GM12878 (cell line): Measurements from ENCODE around the gene ZNF628. TPM values are rescaled to one million over a fixed set of nuclear protein-coding genes. Genes with fewer than 3 reads are reported as not detected.

Experiments
- ATAC-seq: fragments of 200-7000 bp; cut with Tn5 transposase; 3 replicates; pipeline ENCODE4 v1.9.1; 2020; ENCODE audit warnings: mild to moderate bottlenecking, moderate library complexity
- BruUV-seq: library from RNA; stranded (reverse); fragments of 400-500 nt; replicated peaks from 2 replicates; lab custom pipeline; 2021; lab: Mats Ljungman, UMichigan
- CTCF ChIA-PET: fragments of 300-600 bp; sonication (Branson Sonifier 250); formaldehyde crosslinking; extraction: SDS; loops from one replicate; lab custom pipeline; 2021; ENCODE audit warnings: inconsistent platforms; lab: Yijun Ruan, JAX
- POLR2A ChIA-PET: fragments of 350-600 bp; formaldehyde crosslinking; extraction: SDS; loops from one replicate; lab custom pipeline; 2021; ENCODE audit warnings: inconsistent platforms; lab: Charles Lee
- RAD21 ChIA-PET: fragments of 300-600 bp; sonication (Branson Sonifier 250); formaldehyde crosslinking; loops from one replicate; lab custom pipeline; 2023; ENCODE audit warnings: antibody characterized with exemption; ENCODE audit not compliant: unreplicated experiment; lab: Charles Lee
- SMC1A ChIA-PET: fragments of 300-600 bp; sonication (Branson Sonifier 250); formaldehyde crosslinking; loops from one replicate; lab custom pipeline; 2023; ENCODE audit not compliant: unreplicated experiment, uncharacterized antibody; lab: Charles Lee
- DNase-seq: peaks from one replicate; pipeline ENCODE4 v3.0.0-alpha.2; 2011; ENCODE audit warnings: low read depth, low spot score
- FAIRE-seq: peaks from 3 replicates; lab custom pipeline; 2011; peaks lifted over from hg19 to GRCh38; lab: Jason Lieb, UNC
- H2AFZ ChIP-seq: 2 replicates; pipeline ENCODE4 v1.6.0; 2011; ENCODE audit warnings: low read depth, low read length, control low read depth; ENCODE audit not compliant: control insufficient read depth
- H3K27ac ChIP-seq: 2 replicates; pipeline ENCODE4 v1.5.1; 2011; ENCODE audit warnings: control low read depth; ENCODE audit not compliant: control insufficient read depth, insufficient read depth
- H3K27me3 ChIP-seq, 2 experiments: replicated peaks in 1 of 2; 2 replicates each; pipeline versions ENCODE4 v1.6.0 to v1.6.1; 2011; ENCODE audit warnings: low read length in 1 of 2; ENCODE audit not compliant: control insufficient read depth in 2 of 2, insufficient read depth in 2 of 2
- H3K36me3 ChIP-seq, 2 experiments: 2 replicates each; pipeline ENCODE4 v1.5.1; 2011; ENCODE audit warnings: low read length in 1 of 2; ENCODE audit not compliant: control insufficient read depth in 2 of 2, insufficient read depth in 2 of 2
- H3K4me1 ChIP-seq: 2 replicates; pipeline ENCODE4 v1.6.1; 2011; ENCODE audit warnings: mild to moderate bottlenecking, low read length, moderate library complexity, mixed read lengths; ENCODE audit not compliant: control insufficient read depth, insufficient read depth
- H3K4me2 ChIP-seq: 2 replicates; pipeline ENCODE4 v1.6.0; 2011; ENCODE audit warnings: control low read depth; ENCODE audit not compliant: control insufficient read depth, insufficient read depth
- H3K4me3 ChIP-seq: fragments of 200-600 bp; sonication (generic); 2 replicates; pipeline ENCODE4 v1.5.1; 2016
- H3K79me2 ChIP-seq: 2 replicates; pipeline ENCODE4 v1.6.0; 2011; ENCODE audit warnings: low read length; ENCODE audit not compliant: control insufficient read depth, insufficient read depth
- H3K9ac ChIP-seq: 2 replicates; pipeline ENCODE4 v1.8.0; 2011; ENCODE audit warnings: low read length, control low read depth, mixed read lengths; ENCODE audit not compliant: control insufficient read depth, insufficient read depth
- H3K9me3 ChIP-seq: replicated peaks from 3 replicates; pipeline ENCODE4 v1.5.1; 2011; ENCODE audit warnings: mild to moderate bottlenecking, low read length; ENCODE audit not compliant: control insufficient read depth, insufficient read depth
- H4K20me1 ChIP-seq: 2 replicates; pipeline ENCODE4 v1.6.0; 2011; ENCODE audit not compliant: control insufficient read depth, insufficient read depth
- KAT2A ChIP-seq: conservative IDR thresholded peaks from 2 replicates; pipeline ENCODE4 v1.6.1; 2011; ENCODE audit warnings: low read depth, low read length; ENCODE audit not compliant: control insufficient read depth
- SUZ12 ChIP-seq: fragments of 200-600 bp; sonication (generic); IDR thresholded peaks from one replicate; pipeline ENCODE4 v1.6.1; 2018; ENCODE audit warnings: antibody characterized with exemption, mild to moderate bottlenecking; ENCODE audit not compliant: unreplicated experiment
- WGBS: methylation state at CpG from one replicate; pipeline ENCODE4 v1.1.6; 2016; ENCODE audit warnings: low lambda C conversion rate; ENCODE audit not compliant: insufficient replicate concordance, insufficient coverage; ENCODE audit errors: missing lambda C conversion rate; 5-methylcytosine and 5-hydroxymethylcytosine counted together
- in situ Hi-C: fragments of 300-500 bp; cut with MboI; formaldehyde crosslinking; loops from 9 replicates; pipeline ENCODE4 v1.14.3; 2018; ENCODE audit warnings: mixed read lengths
- intact Hi-C: fragments of 100-400 bp; cut with micrococcal nuclease; formaldehyde crosslinking; loops from one replicate; pipeline ENCODE4 v1.14.2; 2022; ENCODE audit not compliant: unreplicated experiment
- polyA plus RNA-seq, 11 experiments: library from polyadenylated mRNA; depleted of rRNA in 4 of 11; unstranded in 6 of 11; stranded (reverse) in 5 of 11; fragments of >200 nt; fragmentation: Nextera tagmentation in 4 of 11; fragmentation: Illumina TruSeq in 1 of 11; extraction: Ambion mirVana in 4 of 11; extraction: Trizol in 1 of 11; gene quantifications; 1 replicate in 1 of 11; 2 replicates in 10 of 11; pipeline versions ENCODE4 v1.2.1 to v1.2.3, GENCODE V29; 2011 to 2016; ENCODE audit warnings: inconsistent platforms in 2 of 11, missing spikeins in 2 of 11, low read depth in 1 of 11
- total RNA-seq, 4 experiments: library from RNA; depleted of rRNA in 3 of 4; stranded (reverse); fragments of >200 nt in 3 of 4; fragmentation: Illumina TruSeq in 1 of 4; extraction: Trizol in 1 of 4; gene quantifications; 2 replicates each; pipeline versions ENCODE4 v1.2.1 to v1.2.3, GENCODE V29; 2013 to 2021
- TF ChIP-seq, protein P1 (sequence below): fragments of 450-650 bp; IDR thresholded peaks from 2 replicates; pipeline ENCODE4 v1.6.1; 2018; ENCODE audit warnings: mild to moderate bottlenecking, low read depth, moderate library complexity; ENCODE audit not compliant: partially characterized antibody
- TF ChIP-seq, protein P2 (sequence below): IDR thresholded peaks from 2 replicates; pipeline ENCODE4 v1.6.1; 2012; ENCODE audit warnings: low read length, inconsistent platforms

The ZNF628 gene
- total and polyA plus RNA-seq, 10 of the 15 experiments (the other 5 are each of a cell fraction or from before 2014, with no cell fraction given), result 0.04 to 11.3 (median 1.6) TPM; not detected in 1

DNA sequence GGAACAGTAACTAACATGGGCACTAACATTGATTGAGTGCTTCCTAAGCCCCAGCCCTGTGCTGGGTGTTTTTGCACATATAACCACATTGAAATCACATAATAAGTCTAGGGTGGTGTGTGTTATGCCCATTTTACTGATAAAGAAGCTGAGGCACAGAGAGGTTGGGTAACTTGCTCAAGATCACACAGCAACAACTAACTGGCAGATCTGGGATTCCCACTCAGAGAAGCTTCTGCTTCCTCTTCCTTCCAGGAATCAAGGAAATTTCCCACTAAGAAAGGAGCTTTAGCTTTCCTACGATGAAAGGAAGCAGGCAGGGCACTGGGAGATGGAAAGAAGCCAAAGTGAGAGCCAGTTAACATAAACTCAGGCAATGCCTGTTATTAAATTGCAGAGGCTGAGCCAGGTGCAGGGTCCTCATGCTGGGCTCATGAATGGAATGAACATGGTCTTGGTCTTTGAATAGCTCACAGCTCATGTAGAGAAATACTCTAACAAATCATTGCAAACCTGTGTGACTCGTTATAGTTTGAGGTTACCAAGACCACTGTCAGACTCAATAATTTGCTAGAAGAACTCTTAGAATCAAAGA is 21.9 kb downstream of the ZNF628 start:
- Histone ChIP-seq H3K9me3 (no peaks in the 10 kb centered on the region), H3K79me2 (no peaks in the 10 kb centered on the region), H3K4me3 (no peak overlapping the region), H3K4me2 (no peak overlapping the region), H2AFZ (no peak overlapping the region), H3K27ac (no peak overlapping the region), H3K4me1 (peaks cover 2% of the 10 kb centered on the region), H3K27me3 (no peaks in the 10 kb centered on the region; a peak in 1 of 4 replicates), H4K20me1 (no peaks in the 10 kb centered on the region), H3K9ac (no peak overlapping the region), H3K36me3 (no peaks in the 10 kb centered on the region)
- no peak for ATAC-seq
- intact Hi-C loops, result no loop called here
- TF ChIP-seq SUZ12 (no peak), KAT2A (no peak)
- TF ChIP-seq, protein P1, sequence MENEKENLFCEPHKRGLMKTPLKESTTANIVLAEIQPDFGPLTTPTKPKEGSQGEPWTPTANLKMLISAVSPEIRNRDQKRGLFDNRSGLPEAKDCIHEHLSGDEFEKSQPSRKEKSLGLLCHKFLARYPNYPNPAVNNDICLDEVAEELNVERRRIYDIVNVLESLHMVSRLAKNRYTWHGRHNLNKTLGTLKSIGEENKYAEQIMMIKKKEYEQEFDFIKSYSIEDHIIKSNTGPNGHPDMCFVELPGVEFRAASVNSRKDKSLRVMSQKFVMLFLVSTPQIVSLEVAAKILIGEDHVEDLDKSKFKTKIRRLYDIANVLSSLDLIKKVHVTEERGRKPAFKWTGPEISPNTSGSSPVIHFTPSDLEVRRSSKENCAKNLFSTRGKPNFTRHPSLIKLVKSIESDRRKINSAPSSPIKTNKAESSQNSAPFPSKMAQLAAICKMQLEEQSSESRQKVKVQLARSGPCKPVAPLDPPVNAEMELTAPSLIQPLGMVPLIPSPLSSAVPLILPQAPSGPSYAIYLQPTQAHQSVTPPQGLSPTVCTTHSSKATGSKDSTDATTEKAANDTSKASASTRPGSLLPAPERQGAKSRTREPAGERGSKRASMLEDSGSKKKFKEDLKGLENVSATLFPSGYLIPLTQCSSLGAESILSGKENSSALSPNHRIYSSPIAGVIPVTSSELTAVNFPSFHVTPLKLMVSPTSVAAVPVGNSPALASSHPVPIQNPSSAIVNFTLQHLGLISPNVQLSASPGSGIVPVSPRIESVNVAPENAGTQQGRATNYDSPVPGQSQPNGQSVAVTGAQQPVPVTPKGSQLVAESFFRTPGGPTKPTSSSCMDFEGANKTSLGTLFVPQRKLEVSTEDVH, result no peak
- TF ChIP-seq, protein P2, sequence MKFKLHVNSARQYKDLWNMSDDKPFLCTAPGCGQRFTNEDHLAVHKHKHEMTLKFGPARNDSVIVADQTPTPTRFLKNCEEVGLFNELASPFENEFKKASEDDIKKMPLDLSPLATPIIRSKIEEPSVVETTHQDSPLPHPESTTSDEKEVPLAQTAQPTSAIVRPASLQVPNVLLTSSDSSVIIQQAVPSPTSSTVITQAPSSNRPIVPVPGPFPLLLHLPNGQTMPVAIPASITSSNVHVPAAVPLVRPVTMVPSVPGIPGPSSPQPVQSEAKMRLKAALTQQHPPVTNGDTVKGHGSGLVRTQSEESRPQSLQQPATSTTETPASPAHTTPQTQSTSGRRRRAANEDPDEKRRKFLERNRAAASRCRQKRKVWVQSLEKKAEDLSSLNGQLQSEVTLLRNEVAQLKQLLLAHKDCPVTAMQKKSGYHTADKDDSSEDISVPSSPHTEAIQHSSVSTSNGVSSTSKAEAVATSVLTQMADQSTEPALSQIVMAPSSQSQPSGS, result no peak
- no TSS peak for BruUV-seq
- no peak for FAIRE-seq
- ChIA-PET POLR2A (interaction anchor here (1.1 kb wide), 1 partner anchor 8 kb away, joined by 3 read pairs; no protein-coding TSS in a partner anchor), SMC1A (interaction anchor here (0.5 to 1.5 kb wide), 2 partner anchors 11 to 77 kb away, joined by 3 to 4 read pairs; no protein-coding TSS in a partner anchor), CTCF (interaction anchor here (1.0 to 1.1 kb wide), 2 partner anchors 16 to 31 kb away, joined by 3 to 4 read pairs; no protein-coding TSS in a partner anchor), RAD21 (interaction anchor here (1.2 kb wide), 1 partner anchor 31 kb away, joined by 4 read pairs; no protein-coding TSS in a partner anchor)
- in situ Hi-C loops, result no loop called here
- WGBS, result 0% methylated on average over 2 of the region's 2 CpGs
- DNase-seq, result no peak
